ENCODE data around the gene COPS6.

Gene COPS6

GRCh38 chr7:100118388-100119071, 29.8 kb downstream of the COPS6 start:
- no peak overlapping the region for H2AK5ac ChIP-seq (ENCODE audit: low read length)
- DNase-seq = no peak
- no CpG with 5 or more reads among the region's 18 CpGs for WGBS (ENCODE audit: extremely low coverage, insufficient coverage, low lambda C conversion rate)
- peak overlapping the region; percentile 56 for H3K4ac ChIP-seq (ENCODE audit: low read depth, low read length)
- H3K18ac ChIP-seq (ENCODE audit: low read length) = no peak overlapping the region
- H3K79me2 ChIP-seq (ENCODE audit: control insufficient read depth, insufficient read depth, low read length) = peaks cover 3% of the 10 kb centered on the region
- H4K5ac ChIP-seq (ENCODE audit: low read length) = no peak overlapping the region
- no peaks in the 10 kb centered on the region for H3K36me3 ChIP-seq (ENCODE audit: control insufficient read depth, insufficient read depth, low read length)
- peak overlapping the region; percentile 99 for H3K9ac ChIP-seq (ENCODE audit: low read length)
- H3K4me2 ChIP-seq (ENCODE audit: low read length) = peak overlapping the region; percentile 89
- peak overlapping the region; percentile 99 for H3K4me3 ChIP-seq (ENCODE audit: low read length)
- no peak overlapping the region for H3K27ac ChIP-seq (ENCODE audit: low read depth, low read length)
- H3K27me3 ChIP-seq (ENCODE audit: insufficient read depth, low read length, poor library complexity) = no peaks in the 10 kb centered on the region
- H2BK15ac ChIP-seq (replicated peaks; ENCODE audit: low read depth) = no peak overlapping the region
- H3K56ac ChIP-seq (ENCODE audit: low read length) = peak overlapping the region; percentile 100
- H3K23ac ChIP-seq (ENCODE audit: low read length) = no peak overlapping the region
- H2BK120ac ChIP-seq (ENCODE audit: low read depth, low read length) = no peak overlapping the region
- H3K4me1 ChIP-seq (ENCODE audit: control insufficient read depth, low read depth, low read length) = peaks cover 4% of the 10 kb centered on the region
- H4K8ac ChIP-seq (ENCODE audit: low read depth, low read length) = no peak overlapping the region
- peaks cover 3% of the 10 kb centered on the region for H3K79me1 ChIP-seq (ENCODE audit: low read length)
- H2BK5ac ChIP-seq (ENCODE audit: low read length) = no peak overlapping the region

GRCh38 chr7:100119072-100119969, 30.6 kb downstream of the COPS6 start, which contains the start of the genes CNPY4 and TAF6:
CNPY4 (plus strand) TSS chr7:100119634; CDS start chr7:100119745, 111 bp downstream.
TAF6 (minus strand) TSS chr7:100119358; CDS start chr7:100114209, 5,149 bp downstream.
- DNase-seq = peak; percentile 97
- no peak within 1 kb of the TSS for H4K8ac ChIP-seq (ENCODE audit: low read depth, low read length)
- H3K36me3 ChIP-seq (ENCODE audit: control insufficient read depth, insufficient read depth, low read length) = no peaks in the 10 kb centered on the region
- H3K18ac ChIP-seq (ENCODE audit: low read length) = no peak within 1 kb of the TSS
- peak within 1 kb of the TSS; percentile 100 for H3K56ac ChIP-seq (ENCODE audit: low read length)
- peak within 1 kb of the TSS; percentile 89 for H3K4me2 ChIP-seq (ENCODE audit: low read length)
- H3K4me3 ChIP-seq (ENCODE audit: low read length) = peak within 1 kb of the TSS; percentile 99
- H3K23ac ChIP-seq (ENCODE audit: low read length) = no peak within 1 kb of the TSS
- H3K79me1 ChIP-seq (ENCODE audit: low read length) = peaks cover 3% of the 10 kb centered on the region
- peaks cover 4% of the 10 kb centered on the region for H3K4me1 ChIP-seq (ENCODE audit: control insufficient read depth, low read depth, low read length)
- no peak within 1 kb of the TSS for H2BK5ac ChIP-seq (ENCODE audit: low read length)
- H3K4ac ChIP-seq (ENCODE audit: low read depth, low read length) = peak within 1 kb of the TSS; percentile 56
- H3K27ac ChIP-seq (ENCODE audit: low read depth, low read length) = no peak within 1 kb of the TSS
- no peaks in the 10 kb centered on the region for H3K27me3 ChIP-seq (ENCODE audit: insufficient read depth, low read length, poor library complexity)
- no peak within 1 kb of the TSS for H2AK5ac ChIP-seq (ENCODE audit: low read length)
- no peak within 1 kb of the TSS for H2BK15ac ChIP-seq (replicated peaks; ENCODE audit: low read depth)
- peak within 1 kb of the TSS; percentile 99 for H3K9ac ChIP-seq (ENCODE audit: low read length)
- H3K79me2 ChIP-seq (ENCODE audit: control insufficient read depth, insufficient read depth, low read length) = peaks cover 3% of the 10 kb centered on the region
- H2BK120ac ChIP-seq (ENCODE audit: low read depth, low read length) = no peak within 1 kb of the TSS
- WGBS (ENCODE audit: extremely low coverage, insufficient coverage, low lambda C conversion rate) = no CpG with 5 or more reads among the region's 49 CpGs
- H4K5ac ChIP-seq (ENCODE audit: low read length) = no peak within 1 kb of the TSS

- H2BK5ac ChIP-seq (ENCODE audit: low read length) = no peak overlapping the region
- H4K8ac ChIP-seq (ENCODE audit: low read depth, low read length) = no peak overlapping the region
- WGBS (ENCODE audit: extremely low coverage, insufficient coverage, low lambda C conversion rate) = no CpG with 5 or more reads among the region's 19 CpGs
- no peak overlapping the region for H2BK120ac ChIP-seq (ENCODE audit: low read depth, low read length)
- H3K36me3 ChIP-seq (ENCODE audit: control insufficient read depth, insufficient read depth, low read length) = no peaks in the 10 kb centered on the region
- H4K5ac ChIP-seq (ENCODE audit: low read length) = no peak overlapping the region
- peaks cover 3% of the 10 kb centered on the region for H3K79me1 ChIP-seq (ENCODE audit: low read length)
- peak overlapping the region; percentile 85 for H3K9ac ChIP-seq (ENCODE audit: low read length)
- H3K4me3 ChIP-seq (ENCODE audit: low read length) = peak overlapping the region; percentile 90
- H3K4me1 ChIP-seq (ENCODE audit: control insufficient read depth, low read depth, low read length) = peaks cover 4% of the 10 kb centered on the region
- H3K56ac ChIP-seq (ENCODE audit: low read length) = peak overlapping the region; percentile 74
- peak; percentile 91 for DNase-seq
- peaks cover 3% of the 10 kb centered on the region for H3K79me2 ChIP-seq (ENCODE audit: control insufficient read depth, insufficient read depth, low read length)
- no peak overlapping the region for H3K23ac ChIP-seq (ENCODE audit: low read length)
- no peak overlapping the region for H3K4ac ChIP-seq (ENCODE audit: low read depth, low read length)
- no peak overlapping the region for H3K18ac ChIP-seq (ENCODE audit: low read length)
- no peak overlapping the region for H2BK15ac ChIP-seq (replicated peaks; ENCODE audit: low read depth)
- no peak overlapping the region for H2AK5ac ChIP-seq (ENCODE audit: low read length)
- no peak overlapping the region for H3K27ac ChIP-seq (ENCODE audit: low read depth, low read length)
- no peaks in the 10 kb centered on the region for H3K27me3 ChIP-seq (ENCODE audit: insufficient read depth, low read length, poor library complexity)
- peak overlapping the region; percentile 77 for H3K4me2 ChIP-seq (ENCODE audit: low read length)
These were observed 31.4 kb downstream of the COPS6 start for GRCh38 chr7:100119970-100120732.

- Histone ChIP-seq H3K36me3 (ENCODE audit: control insufficient read depth, insufficient read depth, low read length) (no peaks in the 10 kb centered on the region), H3K9ac (ENCODE audit: low read length) (peak overlapping the region; percentile 35), H4K8ac (ENCODE audit: low read depth, low read length) (no peak overlapping the region), H3K18ac (ENCODE audit: low read length) (no peak overlapping the region), H2BK5ac (ENCODE audit: low read length) (no peak overlapping the region), H2BK120ac (ENCODE audit: low read depth, low read length) (no peak overlapping the region), H3K27ac (ENCODE audit: low read depth, low read length) (no peak overlapping the region), H3K56ac (ENCODE audit: low read length) (peak overlapping the region; percentile 74), H4K5ac (ENCODE audit: low read length) (no peak overlapping the region), H3K4me1 (ENCODE audit: control insufficient read depth, low read depth, low read length) (peaks cover 4% of the 10 kb centered on the region), H3K23ac (ENCODE audit: low read length) (no peak overlapping the region), H3K79me1 (ENCODE audit: low read length) (peaks cover 3% of the 10 kb centered on the region), H2BK15ac (replicated peaks; ENCODE audit: low read depth) (no peak overlapping the region), H3K27me3 (ENCODE audit: insufficient read depth, low read length, poor library complexity) (no peaks in the 10 kb centered on the region), H3K4ac (ENCODE audit: low read depth, low read length) (no peak overlapping the region), H3K79me2 (ENCODE audit: control insufficient read depth, insufficient read depth, low read length) (peaks cover 3% of the 10 kb centered on the region), H2AK5ac (ENCODE audit: low read length) (no peak overlapping the region), H3K4me2 (ENCODE audit: low read length) (peak overlapping the region; percentile 77), H3K4me3 (ENCODE audit: low read length) (no peak overlapping the region)
- no peak for DNase-seq
- WGBS (ENCODE audit: extremely low coverage, insufficient coverage, low lambda C conversion rate) = no CpG with 5 or more reads among the region's 1 CpG
These were observed 31.9 kb downstream of the COPS6 start for GRCh38 chr7:100120733-100121036.

GRCh38 chr7:100122067-100122466, 33.3 kb downstream of the COPS6 start:
- Histone ChIP-seq H3K56ac (ENCODE audit: low read length) (no peak overlapping the region), H3K4ac (ENCODE audit: low read depth, low read length) (no peak overlapping the region), H3K23ac (ENCODE audit: low read length) (no peak overlapping the region), H4K5ac (ENCODE audit: low read length) (no peak overlapping the region), H3K79me1 (ENCODE audit: low read length) (peaks cover 3% of the 10 kb centered on the region), H3K27me3 (ENCODE audit: insufficient read depth, low read length, poor library complexity) (no peaks in the 10 kb centered on the region), H3K4me3 (ENCODE audit: low read length) (no peak overlapping the region), H3K27ac (ENCODE audit: low read depth, low read length) (no peak overlapping the region), H2BK120ac (ENCODE audit: low read depth, low read length) (no peak overlapping the region), H3K36me3 (ENCODE audit: control insufficient read depth, insufficient read depth, low read length) (no peaks in the 10 kb centered on the region), H2AK5ac (ENCODE audit: low read length) (no peak overlapping the region), H2BK15ac (replicated peaks; ENCODE audit: low read depth) (no peak overlapping the region), H3K79me2 (ENCODE audit: control insufficient read depth, insufficient read depth, low read length) (peaks cover 3% of the 10 kb centered on the region), H3K4me2 (ENCODE audit: low read length) (no peak overlapping the region), H3K4me1 (ENCODE audit: control insufficient read depth, low read depth, low read length) (peaks cover 4% of the 10 kb centered on the region), H3K18ac (ENCODE audit: low read length) (no peak overlapping the region), H3K9ac (ENCODE audit: low read length) (no peak overlapping the region), H2BK5ac (ENCODE audit: low read length) (no peak overlapping the region), H4K8ac (ENCODE audit: low read depth, low read length) (no peak overlapping the region)
- DNase-seq = no peak
- WGBS (ENCODE audit: extremely low coverage, insufficient coverage, low lambda C conversion rate) = no CpG with 5 or more reads among the region's 13 CpGs
